ENCODE data around the gene LAMA2.

The LAMA2 gene

GRCh38 chr6:128882991-128883611, at the start of gene LAMA2:
Gene LAMA2, plus strand, starts transcription at chr6:128883138. Its CDS starts 108 bp downstream, at chr6:128883246.
- no peak for DNase-seq (ENCODE audit: low read depth in 2 of 2)

GRCh38 chr6:128836761-128837160, 46.2 kb upstream of the LAMA2 start:
- DNase-seq (ENCODE audit: low read depth in 2 of 2) = no peak

- DNase-seq (ENCODE audit: low read depth in 2 of 2) = no peak
Measured at GRCh38 chr6:128841518-128841917, 41.4 kb upstream of the LAMA2 start.

DNA sequence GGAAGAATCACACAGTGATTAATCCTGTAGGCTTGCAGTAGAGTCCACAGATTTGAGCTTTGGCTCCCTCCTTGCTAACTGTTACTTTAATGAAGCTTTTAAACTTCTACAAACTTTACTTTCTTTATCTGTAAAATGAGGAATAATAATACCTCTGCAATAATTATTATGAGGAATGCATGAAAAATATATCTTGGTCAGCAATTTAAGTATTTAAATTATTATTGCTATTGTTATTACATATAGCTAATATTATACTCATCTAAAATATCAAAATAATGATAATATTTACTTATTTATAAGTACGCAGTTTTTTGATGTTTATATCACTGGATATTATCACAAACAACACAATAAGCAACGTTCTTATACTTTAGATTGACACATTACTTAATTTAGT, 38.3 kb upstream of the LAMA2 start:
- DNase-seq (ENCODE audit: low read depth in 2 of 2) = no peak

DNA sequence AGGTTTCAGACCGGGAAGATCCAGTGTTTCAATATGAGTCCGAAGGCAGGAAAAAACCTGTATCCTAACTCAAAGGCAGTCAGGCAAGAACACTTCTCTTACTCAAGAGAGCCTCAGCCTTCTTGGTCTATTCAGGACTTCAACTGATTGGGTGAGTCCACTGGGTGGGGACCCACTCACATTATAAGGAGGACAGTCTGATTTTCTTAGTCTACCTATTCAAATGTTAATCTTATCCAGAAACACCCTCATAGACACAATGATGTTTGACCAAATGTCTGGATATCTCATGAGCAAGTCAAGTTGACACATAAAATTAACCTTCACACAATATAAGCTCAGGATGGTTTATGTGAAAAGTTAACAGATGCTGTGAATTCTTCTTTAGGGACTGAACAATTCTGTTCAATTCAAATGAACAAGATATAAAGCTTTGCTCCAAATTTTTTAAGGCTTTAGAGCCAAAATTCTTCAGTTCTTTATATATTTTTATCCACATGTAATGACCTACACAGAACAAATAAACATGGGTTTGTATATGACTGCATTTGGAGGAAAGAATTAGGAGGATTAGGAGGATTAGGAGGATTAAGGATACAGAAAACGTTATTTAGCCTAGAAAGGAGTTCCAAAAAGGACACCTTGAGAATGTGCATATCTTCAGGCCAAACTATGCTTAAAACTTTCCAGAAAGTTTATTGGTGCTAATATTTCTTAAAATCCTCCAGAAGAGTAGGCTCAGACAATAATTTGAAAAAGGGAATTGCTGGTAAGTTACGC, 35.3 kb upstream of the LAMA2 start:
- no peak for DNase-seq (ENCODE audit: low read depth in 2 of 2)

DNA sequence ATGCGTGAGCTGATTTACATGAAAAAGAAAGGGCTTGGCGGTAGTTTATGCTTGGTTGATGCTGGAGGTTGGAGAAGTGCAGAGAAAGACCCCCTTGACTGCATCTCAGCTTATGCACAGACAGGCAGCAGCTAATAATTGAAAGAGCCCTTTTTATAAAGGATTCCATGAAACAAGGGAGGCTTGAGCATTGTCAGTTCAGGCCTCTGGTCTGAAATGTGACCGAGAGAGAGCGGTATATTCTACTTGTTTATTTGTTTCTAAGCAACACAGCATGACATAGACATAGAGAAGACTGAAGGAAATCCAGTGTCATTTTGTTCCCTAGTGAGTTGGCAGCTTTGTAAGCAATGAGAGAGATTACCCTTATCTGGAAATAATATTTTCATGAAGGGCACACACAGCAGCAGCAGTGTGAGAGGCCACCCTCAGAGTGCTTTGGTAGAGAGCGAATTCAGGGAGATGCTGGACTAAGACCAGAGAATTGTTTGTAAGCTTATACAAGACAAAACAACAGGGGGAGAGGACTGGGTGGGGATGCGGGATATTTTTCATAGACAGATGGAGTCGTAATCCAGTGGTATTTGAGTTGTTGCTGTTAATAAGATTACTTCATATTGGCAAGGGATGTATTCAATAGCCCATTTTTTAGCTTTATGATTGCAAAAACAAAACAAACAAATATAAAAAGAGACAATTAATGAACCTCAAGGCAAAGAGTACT, 34.6 kb upstream of the LAMA2 start:
- no peak for DNase-seq (ENCODE audit: low read depth in 2 of 2)

DNA sequence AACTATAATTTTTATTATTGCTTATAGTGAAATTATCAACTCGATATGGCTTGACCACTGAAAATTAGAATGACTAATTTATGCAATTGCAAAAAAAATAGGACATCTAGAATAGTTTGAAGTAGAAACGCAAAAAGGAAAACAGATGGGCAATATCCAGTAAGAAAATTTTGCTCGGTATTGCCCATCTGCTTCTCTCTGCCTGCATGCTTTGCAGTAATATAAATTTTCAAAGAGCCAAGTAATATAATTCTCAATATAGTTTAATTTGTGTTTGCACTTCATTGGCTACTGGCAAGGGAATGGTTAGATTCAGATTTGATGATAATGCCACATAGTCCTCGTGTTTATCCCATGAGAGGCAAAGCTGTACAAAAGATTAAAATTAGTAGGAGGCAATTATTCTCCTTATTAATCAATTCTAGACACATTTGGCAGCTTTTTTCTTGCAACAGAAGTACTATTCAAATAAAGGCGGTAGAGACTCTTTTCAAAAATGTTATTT, 27.3 kb upstream of the LAMA2 start:
- no peak for DNase-seq (ENCODE audit: low read depth in 2 of 2)

DNA sequence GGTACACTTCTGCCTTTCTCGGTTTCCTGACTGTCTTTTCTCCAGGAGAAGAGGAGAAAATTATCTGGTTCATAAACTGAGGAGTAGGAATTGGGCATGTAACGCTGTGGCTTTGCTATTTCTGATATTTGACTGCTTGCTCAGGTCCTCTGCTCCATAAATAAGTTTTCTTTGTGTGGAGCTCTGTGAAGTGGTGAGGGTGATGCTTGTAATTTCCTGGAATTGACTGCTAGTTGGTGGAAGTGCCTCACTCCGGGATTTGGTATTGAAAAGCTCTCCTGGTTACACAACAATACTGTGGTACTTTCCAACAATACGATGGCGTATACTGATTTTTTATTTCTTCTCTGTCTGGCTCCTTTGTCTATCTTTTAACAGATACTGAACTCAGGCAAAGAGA, 25.1 kb upstream of the LAMA2 start:
- no peak for DNase-seq (ENCODE audit: low read depth in 2 of 2)

DNA sequence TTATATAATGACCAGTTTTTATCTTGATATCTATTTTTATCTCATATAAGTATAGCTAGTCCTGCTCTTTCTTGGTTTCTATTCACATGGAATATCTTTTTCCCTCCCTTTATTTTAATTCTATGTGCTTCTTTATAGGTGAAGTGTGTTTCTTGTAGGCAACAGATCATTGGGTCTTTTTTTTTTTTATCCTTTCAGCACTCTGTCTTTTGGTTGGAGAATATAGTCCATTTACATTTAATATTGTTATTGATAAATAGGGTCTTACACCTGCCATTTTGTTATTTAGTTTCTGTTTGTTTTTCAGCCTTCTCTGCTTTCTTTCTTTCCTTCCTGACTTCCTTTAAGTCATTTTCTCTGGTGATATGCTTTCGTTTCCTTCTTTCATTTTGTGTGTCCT, 22.2 kb upstream of the LAMA2 start:
- DNase-seq (ENCODE audit: low read depth in 2 of 2) = no peak

DNA sequence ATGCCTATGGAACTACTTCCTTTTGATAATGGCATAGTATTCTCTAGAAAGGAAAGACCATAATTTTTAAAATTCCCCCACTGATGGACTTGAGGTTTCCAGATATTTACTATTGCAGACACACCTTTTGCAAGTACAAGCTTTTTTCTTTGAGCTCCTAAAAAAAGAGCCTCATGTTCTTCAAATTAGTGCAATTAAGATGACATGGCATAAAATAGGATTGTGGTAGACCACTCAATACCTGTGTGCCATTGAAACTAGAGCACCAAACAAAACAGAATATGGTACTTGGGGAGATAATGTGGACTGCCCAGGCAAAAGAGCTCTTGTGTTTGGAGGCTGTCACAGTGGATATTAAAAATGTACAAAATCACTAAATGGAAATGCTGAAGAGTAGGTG, 19.0 kb upstream of the LAMA2 start:
- DNase-seq (ENCODE audit: low read depth in 2 of 2) = no peak

GRCh38 chr6:128870746-128871145, 12.2 kb upstream of the LAMA2 start:
- DNase-seq (ENCODE audit: low read depth in 2 of 2) = no peak

DNA sequence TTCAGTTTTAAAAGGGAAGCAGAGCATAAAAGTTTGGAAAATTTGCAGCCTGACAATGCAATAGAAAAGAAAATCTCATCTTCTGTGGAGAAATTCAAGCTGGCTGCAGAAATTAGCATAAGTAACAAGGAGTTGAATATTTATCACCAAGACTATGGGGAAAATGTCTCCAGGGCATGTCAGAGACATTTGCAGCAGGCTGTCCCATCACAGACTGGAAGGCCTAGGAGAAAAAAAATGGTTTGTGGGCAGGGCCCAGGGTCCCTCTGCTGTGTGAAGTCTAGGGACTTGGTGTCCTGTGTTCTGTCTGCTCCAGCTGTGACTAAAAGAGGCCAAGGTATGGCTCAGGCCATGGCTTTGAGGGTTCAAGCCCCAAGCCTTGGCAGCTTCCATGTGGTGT, 8.1 kb upstream of the LAMA2 start:
- no peak for DNase-seq (ENCODE audit: low read depth in 2 of 2)

DNA sequence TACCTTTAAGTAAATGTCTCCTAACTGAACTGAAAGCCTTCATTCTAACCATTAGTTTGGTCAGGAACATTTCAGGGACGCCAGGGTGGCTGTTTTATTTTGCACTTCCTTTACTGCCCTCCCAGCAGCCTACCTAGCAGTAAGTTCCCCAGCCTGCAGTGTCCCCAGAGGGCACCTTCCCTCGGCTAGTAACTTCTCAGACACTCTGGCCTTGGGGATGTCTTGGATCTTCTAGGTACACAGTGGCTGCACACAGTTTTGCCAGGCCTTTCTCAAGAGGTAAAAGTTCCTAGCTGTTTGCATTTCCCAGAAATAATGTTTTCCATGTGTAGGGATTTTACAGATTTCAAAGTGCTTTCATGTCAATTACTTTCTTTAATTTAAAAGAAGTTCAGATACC, 378 bp upstream of the LAMA2 start:
- no peak for DNase-seq (ENCODE audit: low read depth in 2 of 2)

- DNase-seq (ENCODE audit: low read depth in 2 of 2) = no peak
Measured at GRCh38 chr6:128883906-128884305, 968 bp downstream of the LAMA2 start.

GRCh38 chr6:128885381-128885780, 2.4 kb downstream of the LAMA2 start:
- no peak for DNase-seq (ENCODE audit: low read depth in 2 of 2)

DNA sequence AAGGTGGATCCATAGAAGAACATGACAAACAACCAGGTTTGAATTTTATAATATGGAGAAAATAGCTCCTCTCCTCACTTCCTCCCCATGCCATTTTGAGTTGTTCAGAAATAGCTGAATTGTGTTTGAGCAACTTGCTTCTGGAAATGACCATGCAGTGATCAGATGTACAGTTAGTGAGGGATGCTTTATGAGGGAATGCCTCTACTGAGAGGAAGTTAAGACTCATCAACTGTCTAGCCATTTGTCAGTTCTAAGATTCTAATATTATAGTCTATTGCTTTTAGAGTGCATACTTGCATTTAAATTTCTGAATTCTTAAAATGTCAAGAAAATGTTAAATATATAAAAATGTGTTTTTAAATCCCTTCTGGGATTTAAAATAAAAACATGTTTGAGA, 3.8 kb downstream of the LAMA2 start:
- no peak for DNase-seq (ENCODE audit: low read depth in 2 of 2)

DNA sequence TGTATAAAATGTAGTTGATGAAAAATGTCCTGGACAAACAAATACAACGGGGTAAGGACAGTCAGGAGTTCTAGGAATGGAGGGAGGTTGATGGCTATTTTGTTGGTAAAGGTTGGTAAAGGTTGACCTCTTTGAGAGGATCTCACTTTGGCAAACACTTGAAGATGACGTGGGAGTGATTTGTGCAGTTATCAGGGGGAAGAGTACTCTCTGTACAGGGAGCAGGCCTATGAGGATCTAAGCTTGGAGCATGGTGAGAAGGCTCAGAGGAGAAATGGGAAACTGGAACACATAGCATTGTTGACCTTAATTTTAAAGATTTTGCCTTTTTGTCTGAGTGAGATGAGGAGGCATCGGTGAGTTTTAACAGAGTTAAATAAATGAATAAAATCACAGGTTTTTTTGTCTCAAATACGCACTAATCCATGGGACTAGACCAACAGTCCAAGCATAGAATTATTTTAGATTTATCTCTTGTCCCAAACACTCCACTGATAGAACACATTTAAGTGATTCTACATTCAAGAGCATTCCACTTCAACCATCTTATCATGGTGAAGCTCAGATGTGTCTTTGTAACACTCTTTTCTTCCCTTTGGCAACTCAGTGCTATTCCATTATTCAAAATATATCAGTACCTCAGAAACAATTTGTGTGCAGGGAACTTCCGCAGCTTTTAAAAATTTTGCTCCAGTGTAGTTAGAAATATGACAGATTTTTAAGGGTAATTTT, 5.7 kb downstream of the LAMA2 start:
- no peak for DNase-seq (ENCODE audit: low read depth in 2 of 2)

GRCh38 chr6:128889870-128890269, 6.9 kb downstream of the LAMA2 start:
- DNase-seq (ENCODE audit: low read depth in 2 of 2) = no peak

GRCh38 chr6:128892079-128892478, 9.1 kb downstream of the LAMA2 start:
- no peak for DNase-seq (ENCODE audit: low read depth in 2 of 2)

DNA sequence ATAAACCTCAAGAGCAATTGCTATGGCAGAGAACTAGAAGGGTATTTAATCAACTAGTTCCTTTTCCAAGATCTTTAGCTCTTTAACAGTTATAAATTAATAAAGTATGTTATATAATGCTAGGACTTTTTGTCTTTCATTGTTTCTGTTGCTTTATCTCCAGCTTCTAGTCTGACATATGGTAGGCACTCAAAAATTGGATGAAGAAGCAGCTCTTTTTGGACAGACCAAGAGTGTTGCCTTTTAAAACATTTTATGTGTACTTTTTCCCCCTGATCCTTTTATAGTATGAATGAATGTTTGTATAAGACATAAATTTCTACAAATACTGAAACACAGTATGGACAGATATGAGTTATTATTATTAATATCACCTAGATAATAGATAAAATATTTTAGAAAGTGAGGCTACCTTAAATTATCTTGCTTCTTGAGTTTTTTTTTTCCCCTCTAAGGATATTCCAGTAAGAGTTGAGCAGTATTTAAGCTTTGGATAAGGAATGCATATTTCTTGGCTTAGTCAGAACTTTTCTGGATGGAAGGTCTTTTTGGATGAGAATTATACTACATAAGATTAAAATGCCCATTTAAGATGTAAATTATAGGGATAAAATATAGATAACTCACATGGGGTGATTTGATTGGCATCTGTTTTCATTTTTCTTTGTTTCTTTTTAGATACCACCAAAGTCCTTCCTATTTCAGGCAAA, 16.6 kb downstream of the LAMA2 start:
- no peak for DNase-seq (ENCODE audit: low read depth in 2 of 2)

DNA sequence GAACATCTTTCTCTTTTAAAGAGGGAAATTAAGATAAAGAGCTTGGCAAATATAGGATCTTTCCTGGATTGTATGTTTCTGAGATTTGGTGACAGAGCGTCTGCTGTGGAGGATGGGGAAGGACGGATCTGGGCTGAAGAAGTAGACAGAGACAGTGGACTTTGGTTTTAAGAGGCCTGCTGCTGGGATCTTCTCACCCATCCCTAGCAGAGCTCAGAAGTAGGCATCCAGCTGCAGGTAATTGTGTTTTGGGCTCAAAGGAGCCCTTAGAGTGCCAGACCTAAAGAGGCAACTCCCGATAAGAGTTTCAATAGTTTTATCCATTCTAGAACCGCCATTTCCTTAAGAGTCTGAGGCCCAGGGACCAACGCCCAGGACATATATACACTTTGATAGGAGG, 20.8 kb downstream of the LAMA2 start:
- DNase-seq (ENCODE audit: low read depth in 2 of 2) = no peak

All from stimulated activated CD4-positive, alpha-beta T cell treated with anti-CD3 and anti-CD28 coated beads, Interleukin-15, amount 100 ng/mL, for 48 hours (primary cell).